SIG-M5 treated with dmso at 0.1 percent for 504 hours (cell line): ENCODE measurements around the gene CD8B2.
"Not testable (repeated sequence)": the region's sequence is repeated elsewhere in the genome, so short reads cannot be mapped to it uniquely, and the experiment has no call there.

ENCODE experiments used
- DNase-seq: peaks from one replicate; lab custom pipeline; 2025; ENCODE audit not compliant: unreplicated experiment; lab: John Stamatoyannopoulos, UW

CD8B2 gene

GRCh38 chr2:106547164-106547903, 60.2 kb downstream of the CD8B2 start:
- DNase-seq: no peak

GRCh38 chr2:106551417-106552130, 64.4 kb downstream of the CD8B2 start:
- no peak for DNase-seq

GRCh38 chr2:106552921-106553320, 65.8 kb downstream of the CD8B2 start:
- DNase-seq: no peak

DNA sequence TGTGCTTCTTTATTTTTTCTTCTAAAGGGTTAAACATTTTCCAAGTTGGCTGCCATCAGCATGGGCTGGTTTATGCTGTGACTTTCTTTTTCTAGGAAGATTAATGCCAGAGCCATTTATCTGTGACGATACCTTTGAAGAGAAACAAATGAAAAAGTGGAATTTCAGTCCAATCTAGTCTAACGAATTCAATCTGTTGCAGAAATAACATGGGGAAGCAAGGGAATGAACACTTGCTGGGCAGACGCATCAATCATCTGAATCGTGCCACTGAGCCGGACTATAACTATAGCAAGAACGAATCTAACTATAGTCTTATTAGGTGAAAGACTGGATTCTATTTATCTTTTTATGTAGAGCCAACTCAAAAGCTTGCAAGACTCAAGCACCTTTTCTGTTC, 66.2 kb downstream of the CD8B2 start:
- no peak for DNase-seq

- DNase-seq: no peak
Measured at GRCh38 chr2:106554411-106554810, 67.2 kb downstream of the CD8B2 start.

- DNase-seq: no peak
Measured at GRCh38 chr2:106555053-106555452, 67.9 kb downstream of the CD8B2 start.

DNA sequence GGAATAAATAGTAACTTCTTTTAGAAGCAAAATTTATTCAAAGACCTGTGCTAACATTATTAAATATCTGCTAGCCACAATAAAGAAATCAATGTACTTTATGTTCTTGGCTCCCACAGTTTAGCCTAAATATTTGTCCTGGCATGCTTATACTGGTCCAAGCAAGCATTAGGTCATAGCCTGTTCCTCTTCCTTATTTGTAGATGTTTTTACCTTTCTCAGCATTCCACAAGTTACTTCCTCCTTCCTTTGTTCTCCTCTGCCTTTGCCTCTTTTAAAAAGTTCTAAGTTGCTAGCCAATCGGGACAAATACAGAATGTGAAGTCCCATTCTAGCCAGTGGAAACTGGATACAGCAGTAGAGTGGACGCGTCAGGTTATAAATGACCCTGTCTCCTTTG, 72.6 kb downstream of the CD8B2 start:
- peak; percentile 11 for DNase-seq

- no peak for DNase-seq
Measured at GRCh38 chr2:106560773-106561172, 73.6 kb downstream of the CD8B2 start.

GRCh38 chr2:106561356-106561755, 74.2 kb downstream of the CD8B2 start:
- DNase-seq: no peak

DNA sequence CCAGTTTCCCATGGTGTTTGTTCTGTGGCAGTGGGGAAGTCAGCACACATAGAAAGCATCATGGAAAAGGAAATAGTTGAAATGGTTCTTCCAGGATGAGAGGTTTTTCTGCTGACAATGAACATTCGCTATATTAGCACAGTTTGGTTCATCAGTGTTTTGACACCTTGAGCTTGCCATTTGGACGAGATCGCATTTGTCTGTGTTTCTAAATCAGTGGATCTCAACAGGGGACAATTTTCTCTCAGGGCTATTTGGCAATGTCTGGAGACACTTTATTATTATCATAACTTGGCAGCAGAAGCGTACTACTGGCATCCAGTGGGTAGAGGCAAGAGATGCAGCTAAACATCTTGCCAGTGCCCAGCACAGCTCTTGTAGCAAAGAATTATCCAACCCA, 74.6 kb downstream of the CD8B2 start:
- DNase-seq: no peak

- DNase-seq: no peak
Measured at GRCh38 chr2:106562268-106563186, 75.4 kb downstream of the CD8B2 start.

- no peak for DNase-seq
Measured at GRCh38 chr2:106563195-106563594, 76.0 kb downstream of the CD8B2 start.

DNA sequence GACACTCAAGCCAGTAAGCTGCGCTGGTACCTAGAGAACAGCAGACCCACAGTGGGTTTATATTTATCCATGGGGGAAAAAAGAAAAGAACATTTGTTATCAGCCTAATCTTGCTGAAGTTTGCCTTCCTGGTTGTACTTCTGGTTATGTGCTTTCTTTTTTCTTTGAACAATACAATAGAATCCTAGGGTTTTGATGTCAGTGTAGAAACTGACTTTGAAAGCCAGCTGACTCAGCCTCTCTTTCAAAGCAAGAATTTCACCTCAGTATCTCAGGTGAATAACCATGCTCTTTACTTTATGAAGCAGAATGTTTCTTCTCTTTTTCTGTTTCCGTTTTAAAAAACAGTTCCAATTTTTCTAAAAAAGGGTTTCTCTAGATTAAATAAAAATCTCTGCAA, 78.4 kb downstream of the CD8B2 start:
- DNase-seq: no peak

- no peak for DNase-seq
Measured at GRCh38 chr2:106566050-106566449, 78.9 kb downstream of the CD8B2 start.

- not testable (repeated sequence) for DNase-seq
Measured at GRCh38 chr2:106566484-106566883, 79.3 kb downstream of the CD8B2 start.

- no peak for DNase-seq
Measured at GRCh38 chr2:106570316-106570715, 83.2 kb downstream of the CD8B2 start.
